GM06990 (cell line): ENCODE measurements around the gene PLBD2.

Experiments used
- DNase-seq: peaks from one replicate; pipeline ENCODE4 v3.0.0-alpha.2; 2011; ENCODE audit not compliant: insufficient read length; ENCODE audit errors: extremely low read depth
- H3K27me3 ChIP-seq: replicated peaks from 2 replicates; pipeline ENCODE4 v1.6.0; 2011; ENCODE audit warnings: low read length; ENCODE audit not compliant: control insufficient read depth, insufficient read depth
- H3K36me3 ChIP-seq: 2 replicates; pipeline ENCODE4 v1.5.1; 2011; ENCODE audit warnings: low read length; ENCODE audit not compliant: control insufficient read depth, insufficient read depth
- H3K4me3 ChIP-seq: replicated peaks from 2 replicates; pipeline ENCODE4 v1.5.1; 2011; ENCODE audit warnings: low read depth, mild to moderate bottlenecking, control low read depth, low read length
- TF ChIP-seq, protein P1 (sequence below): IDR thresholded peaks from 2 replicates; pipeline ENCODE4 v1.5.1; 2011; ENCODE audit warnings: low read length, control low read depth, mild to moderate bottlenecking, inconsistent platforms; ENCODE audit not compliant: insufficient read depth, poor library complexity, severe bottlenecking

The PLBD2 gene

GRCh38 chr12:113317122-113317521 is 41.3 kb upstream of the PLBD2 start:
- DNase-seq = no peak
- 0 out of 2 replicates have a peak, but pooled peaks cover 1% of the 10 kb centered on the region for H3K36me3 ChIP-seq
- TF ChIP-seq, protein P1, sequence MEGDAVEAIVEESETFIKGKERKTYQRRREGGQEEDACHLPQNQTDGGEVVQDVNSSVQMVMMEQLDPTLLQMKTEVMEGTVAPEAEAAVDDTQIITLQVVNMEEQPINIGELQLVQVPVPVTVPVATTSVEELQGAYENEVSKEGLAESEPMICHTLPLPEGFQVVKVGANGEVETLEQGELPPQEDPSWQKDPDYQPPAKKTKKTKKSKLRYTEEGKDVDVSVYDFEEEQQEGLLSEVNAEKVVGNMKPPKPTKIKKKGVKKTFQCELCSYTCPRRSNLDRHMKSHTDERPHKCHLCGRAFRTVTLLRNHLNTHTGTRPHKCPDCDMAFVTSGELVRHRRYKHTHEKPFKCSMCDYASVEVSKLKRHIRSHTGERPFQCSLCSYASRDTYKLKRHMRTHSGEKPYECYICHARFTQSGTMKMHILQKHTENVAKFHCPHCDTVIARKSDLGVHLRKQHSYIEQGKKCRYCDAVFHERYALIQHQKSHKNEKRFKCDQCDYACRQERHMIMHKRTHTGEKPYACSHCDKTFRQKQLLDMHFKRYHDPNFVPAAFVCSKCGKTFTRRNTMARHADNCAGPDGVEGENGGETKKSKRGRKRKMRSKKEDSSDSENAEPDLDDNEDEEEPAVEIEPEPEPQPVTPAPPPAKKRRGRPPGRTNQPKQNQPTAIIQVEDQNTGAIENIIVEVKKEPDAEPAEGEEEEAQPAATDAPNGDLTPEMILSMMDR = no peak
- no peak overlapping the region for H3K4me3 ChIP-seq
- H3K27me3 ChIP-seq = no peaks in the 10 kb centered on the region

- DNase-seq = no peak
- Histone ChIP-seq H3K36me3 (0 out of 2 replicates have a peak, but pooled peaks cover 1% of the 10 kb centered on the region), H3K27me3 (no peaks in the 10 kb centered on the region), H3K4me3 (no peak overlapping the region)
- TF ChIP-seq, protein P1 = no peak
These were observed 40.2 kb upstream of the PLBD2 start for GRCh38 chr12:113318046-113318656.

- no peak for DNase-seq
- Histone ChIP-seq H3K4me3 (no peak overlapping the region), H3K27me3 (no peaks in the 10 kb centered on the region), H3K36me3 (0 out of 2 replicates have a peak, but pooled peaks cover 1% of the 10 kb centered on the region)
- TF ChIP-seq, protein P1 = no peak
These were observed 39.3 kb upstream of the PLBD2 start for GRCh38 chr12:113318900-113319628.

DNA sequence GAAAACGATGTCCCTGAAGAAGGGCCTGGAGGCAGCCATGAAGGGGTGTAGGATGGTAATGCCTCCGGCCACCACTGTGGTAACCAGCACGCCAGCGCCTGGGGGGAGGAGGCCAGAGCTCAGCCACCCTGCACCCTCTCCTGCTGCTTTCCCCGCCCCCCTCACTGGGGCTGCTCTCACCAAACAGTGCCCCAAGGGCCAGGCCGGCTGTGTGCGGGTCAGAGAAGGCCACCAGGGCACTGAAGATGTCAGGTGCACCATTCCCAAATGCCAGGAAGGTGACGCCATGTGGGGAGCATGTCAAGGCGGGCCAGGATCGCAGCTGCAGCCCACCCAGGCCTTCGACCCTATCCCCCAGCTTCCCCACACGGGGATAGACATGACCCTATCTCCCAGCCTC is 38.0 kb upstream of the PLBD2 start:
- TF ChIP-seq, protein P1 = no peak
- Histone ChIP-seq H3K36me3 (0 out of 2 replicates have a peak, but pooled peaks cover 1% of the 10 kb centered on the region), H3K4me3 (no peak overlapping the region), H3K27me3 (no peaks in the 10 kb centered on the region)
- DNase-seq = no peak

- no peak overlapping the region for H3K4me3 ChIP-seq
- TF ChIP-seq, protein P1 = no peak
- 0 out of 2 replicates have a peak, but pooled peaks cover 1% of the 10 kb centered on the region for H3K36me3 ChIP-seq
- DNase-seq = no peak
- H3K27me3 ChIP-seq = no peaks in the 10 kb centered on the region
These were observed 36.0 kb upstream of the PLBD2 start for GRCh38 chr12:113322343-113322742.
